Parathyroid adenoma (tissue), 2 donors: Measurements from ENCODE around the gene P2RX3.

Experiments used
- H2AFZ ChIP-seq: fragments of 300-600 bp; sonication (generic); one replicate; pipeline ENCODE4 v1.7.0; 2017; ENCODE audit warnings: antibody characterized with exemption, mild to moderate bottlenecking
- H3K27ac ChIP-seq: fragments of 300-600 bp; sonication (generic); one replicate; pipeline ENCODE4 v1.7.0; 2017
- H3K27me3 ChIP-seq: fragments of 300-600 bp; sonication (generic); one replicate; pipeline ENCODE4 v1.7.0; 2017; ENCODE audit warnings: low read length; ENCODE audit not compliant: control insufficient read depth, insufficient read depth
- H3K36me3 ChIP-seq: fragments of 300-600 bp; sonication (generic); one replicate; pipeline ENCODE4 v1.7.0; 2017; ENCODE audit warnings: low read length; ENCODE audit not compliant: control insufficient read depth, insufficient read depth
- H3K4me1 ChIP-seq: fragments of 300-600 bp; sonication (generic); one replicate; pipeline ENCODE4 v1.7.0; 2017; ENCODE audit warnings: control low read depth
- H3K4me2 ChIP-seq: fragments of 300-600 bp; sonication (generic); one replicate; pipeline ENCODE4 v1.7.0; 2017; ENCODE audit warnings: low read length
- H3K4me3 ChIP-seq: fragments of 300-600 bp; sonication (generic); one replicate; pipeline ENCODE4 v1.7.0; 2017; ENCODE audit warnings: low read depth, low read length
- H3K79me2 ChIP-seq: fragments of 300-600 bp; sonication (generic); one replicate; pipeline ENCODE4 v1.7.0; 2017; ENCODE audit warnings: control low read depth
- H3K9ac ChIP-seq: fragments of 300-600 bp; sonication (generic); one replicate; pipeline ENCODE4 v1.7.0; 2017; ENCODE audit warnings: mild to moderate bottlenecking
- H3K9me3 ChIP-seq: fragments of 300-600 bp; sonication (generic); one replicate; pipeline ENCODE4 v1.7.0; 2017; ENCODE audit warnings: low read length; ENCODE audit not compliant: control insufficient read depth
- TF ChIP-seq, protein P1 (sequence below): fragments of 300-600 bp; sonication (generic); IDR thresholded peaks from one replicate; pipeline ENCODE4 v1.7.0; 2017; ENCODE audit warnings: antibody characterized with exemption, mild to moderate bottlenecking
- donor health status: primary hyperparathyroidism.

P2RX3 gene

DNA sequence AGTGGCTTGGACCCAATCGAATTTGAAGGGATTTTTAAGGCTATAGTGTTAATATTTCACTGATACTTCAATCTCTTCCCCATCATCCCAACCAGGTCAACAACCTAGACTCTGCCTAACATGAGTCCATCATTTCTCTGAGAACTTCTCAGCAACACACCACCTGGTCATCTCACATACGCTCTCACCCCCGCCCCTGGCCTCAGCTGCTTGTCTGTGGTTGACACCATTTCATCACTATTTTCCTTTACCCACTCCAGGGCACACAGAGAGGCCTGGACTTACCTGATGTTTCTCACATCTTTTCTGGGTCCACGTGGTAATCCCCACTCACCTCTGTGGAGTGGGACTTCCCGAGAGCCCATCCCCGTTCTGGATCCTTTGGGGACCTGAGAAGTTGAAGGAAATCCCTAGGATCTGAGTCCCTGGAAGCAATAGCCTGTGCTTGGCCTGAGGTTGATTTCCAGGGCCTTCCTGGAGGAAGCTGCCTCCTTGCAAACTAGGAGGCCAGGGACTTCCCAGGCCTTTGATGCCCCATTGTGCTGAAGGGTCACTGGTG is 3.2 kb downstream of the P2RX3 start:
- Histone ChIP-seq H3K4me1 (peaks cover 4% of the 10 kb centered on the region), H3K36me3 (no peaks in the 10 kb centered on the region), H3K9me3 (no peaks in the 10 kb centered on the region), H3K4me2 (no peak overlapping the region), H3K9ac (no peak overlapping the region), H3K79me2 (no peaks in the 10 kb centered on the region), H3K4me3 (no peak overlapping the region), H3K27me3 (no peaks in the 10 kb centered on the region), H3K27ac (no peak overlapping the region), H2AFZ (no peak overlapping the region)
- TF ChIP-seq, protein P1, sequence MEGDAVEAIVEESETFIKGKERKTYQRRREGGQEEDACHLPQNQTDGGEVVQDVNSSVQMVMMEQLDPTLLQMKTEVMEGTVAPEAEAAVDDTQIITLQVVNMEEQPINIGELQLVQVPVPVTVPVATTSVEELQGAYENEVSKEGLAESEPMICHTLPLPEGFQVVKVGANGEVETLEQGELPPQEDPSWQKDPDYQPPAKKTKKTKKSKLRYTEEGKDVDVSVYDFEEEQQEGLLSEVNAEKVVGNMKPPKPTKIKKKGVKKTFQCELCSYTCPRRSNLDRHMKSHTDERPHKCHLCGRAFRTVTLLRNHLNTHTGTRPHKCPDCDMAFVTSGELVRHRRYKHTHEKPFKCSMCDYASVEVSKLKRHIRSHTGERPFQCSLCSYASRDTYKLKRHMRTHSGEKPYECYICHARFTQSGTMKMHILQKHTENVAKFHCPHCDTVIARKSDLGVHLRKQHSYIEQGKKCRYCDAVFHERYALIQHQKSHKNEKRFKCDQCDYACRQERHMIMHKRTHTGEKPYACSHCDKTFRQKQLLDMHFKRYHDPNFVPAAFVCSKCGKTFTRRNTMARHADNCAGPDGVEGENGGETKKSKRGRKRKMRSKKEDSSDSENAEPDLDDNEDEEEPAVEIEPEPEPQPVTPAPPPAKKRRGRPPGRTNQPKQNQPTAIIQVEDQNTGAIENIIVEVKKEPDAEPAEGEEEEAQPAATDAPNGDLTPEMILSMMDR = no peak

DNA sequence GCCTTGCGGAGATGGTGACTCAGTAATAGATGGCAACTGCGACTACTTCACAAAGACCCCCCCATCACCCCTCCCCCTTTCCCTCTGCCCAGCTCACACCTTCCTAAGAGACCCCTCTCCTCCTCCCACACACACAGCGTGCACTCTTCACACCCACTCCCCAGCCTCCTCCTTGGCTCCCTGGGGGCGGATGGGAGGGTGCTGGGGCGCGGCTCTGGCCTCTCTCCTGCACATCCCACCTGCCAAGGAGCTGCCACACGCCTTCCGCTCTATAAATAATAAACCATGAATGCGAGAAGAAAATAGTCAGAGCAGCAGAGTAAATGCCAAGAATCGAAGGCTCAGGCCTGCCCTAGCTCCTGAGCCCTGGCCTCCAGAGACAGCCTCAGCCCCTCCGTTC is 4.5 kb downstream of the P2RX3 start:
- no peak overlapping the region for H2AFZ ChIP-seq
- no peak overlapping the region for H3K4me2 ChIP-seq
- H3K9ac ChIP-seq = no peak overlapping the region
- no peaks in the 10 kb centered on the region for H3K27me3 ChIP-seq
- no peaks in the 10 kb centered on the region for H3K79me2 ChIP-seq
- no peak overlapping the region for H3K27ac ChIP-seq
- H3K4me3 ChIP-seq = no peak overlapping the region
- H3K4me1 ChIP-seq = peaks cover 4% of the 10 kb centered on the region
- no peaks in the 10 kb centered on the region for H3K9me3 ChIP-seq
- TF ChIP-seq, protein P1 = no peak
- no peaks in the 10 kb centered on the region for H3K36me3 ChIP-seq

DNA sequence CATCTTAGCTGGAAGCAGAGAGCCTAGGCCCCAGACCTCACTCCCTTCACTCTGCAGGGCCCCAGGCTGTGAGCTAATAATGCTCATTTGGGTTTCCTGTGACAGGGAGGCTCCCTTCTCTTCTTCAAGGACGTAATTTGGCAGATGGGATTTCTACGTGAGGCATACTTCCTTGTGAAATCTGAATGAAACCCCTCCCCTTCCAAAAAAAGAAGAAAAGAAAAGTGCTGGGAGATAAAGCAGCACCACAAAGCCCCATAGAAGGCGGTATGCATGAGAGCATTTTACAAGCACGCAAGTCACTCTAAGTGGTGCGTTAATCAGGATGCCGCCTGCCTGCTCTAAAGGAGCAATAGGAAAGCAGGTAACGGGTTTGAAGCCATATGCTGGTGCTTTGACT is 5.7 kb downstream of the P2RX3 start:
- peaks cover 4% of the 10 kb centered on the region for H3K4me1 ChIP-seq

DNA sequence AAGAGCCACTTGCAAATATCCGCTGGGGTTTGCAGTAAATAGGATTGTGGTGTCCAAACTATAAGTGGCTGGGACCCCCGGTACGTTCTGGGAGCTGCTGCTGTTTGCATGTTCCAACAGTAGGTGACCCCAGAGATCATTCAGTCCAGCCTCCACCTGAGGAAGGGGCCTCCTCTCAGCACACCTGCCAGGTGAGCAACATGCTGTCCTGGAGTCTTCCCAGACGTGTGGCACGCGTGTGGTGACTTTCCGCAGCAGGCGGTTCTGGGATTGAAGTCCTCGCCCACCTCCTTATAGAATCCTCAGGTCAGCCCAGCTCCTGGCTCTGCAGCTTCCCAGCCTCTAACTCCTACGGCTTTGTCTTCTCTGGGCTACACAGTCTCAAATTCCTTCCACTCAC is 6.7 kb downstream of the P2RX3 start:
- no peaks in the 10 kb centered on the region for H3K27me3 ChIP-seq
- H3K9ac ChIP-seq = no peak overlapping the region
- no peak overlapping the region for H3K4me2 ChIP-seq
- H3K79me2 ChIP-seq = no peaks in the 10 kb centered on the region
- no peaks in the 10 kb centered on the region for H3K9me3 ChIP-seq
- no peak overlapping the region for H3K4me3 ChIP-seq
- H3K4me1 ChIP-seq = peaks cover 4% of the 10 kb centered on the region
- H2AFZ ChIP-seq = no peak overlapping the region
- TF ChIP-seq, protein P1 = no peak
- H3K27ac ChIP-seq = no peak overlapping the region
- H3K36me3 ChIP-seq = no peaks in the 10 kb centered on the region

More for the DNA sequence above, 5.7 kb downstream of the P2RX3 start:
- Histone ChIP-seq H3K9me3 (no peaks in the 10 kb centered on the region), H3K4me3 (no peak overlapping the region), H3K79me2 (no peaks in the 10 kb centered on the region), H3K4me2 (no peak overlapping the region), H3K9ac (no peak overlapping the region), H2AFZ (no peak overlapping the region), H3K36me3 (no peaks in the 10 kb centered on the region), H3K27me3 (no peaks in the 10 kb centered on the region), H3K27ac (no peak overlapping the region)
- TF ChIP-seq, protein P1 = no peak

DNA sequence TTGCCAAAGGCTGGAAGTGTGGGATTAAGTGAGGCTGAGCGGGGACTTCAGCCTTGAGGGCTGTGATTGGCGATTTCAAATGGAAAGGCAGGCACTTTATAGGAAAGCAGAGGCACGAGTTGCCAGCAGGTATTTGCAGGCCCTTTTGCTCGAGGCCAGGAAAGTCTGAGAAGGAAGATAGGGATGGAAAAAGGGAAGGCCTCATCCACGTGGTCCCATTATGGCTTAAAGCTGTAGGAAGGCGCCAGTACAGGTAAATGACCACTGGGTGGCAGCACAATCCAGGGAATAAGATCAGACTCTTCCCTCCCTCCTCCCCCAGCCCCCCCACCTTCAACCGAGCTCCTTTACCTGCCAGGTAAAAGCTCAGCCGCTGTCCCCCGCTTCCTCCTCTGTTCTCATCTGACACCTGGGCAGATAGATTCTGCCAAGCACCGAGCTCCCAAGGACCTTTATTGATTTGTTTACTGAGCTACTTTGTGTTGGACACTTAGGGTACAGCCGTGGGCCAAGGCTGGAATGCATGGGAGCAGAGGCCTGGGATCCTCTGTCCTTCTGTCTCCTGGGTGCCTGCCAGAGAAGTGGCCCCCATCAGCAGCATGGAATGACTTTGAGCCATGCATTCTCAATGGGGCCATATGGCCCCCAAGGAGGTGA is 7.5 kb downstream of the P2RX3 start:
- no peaks in the 10 kb centered on the region for H3K36me3 ChIP-seq
- no peak overlapping the region for H2AFZ ChIP-seq
- no peak overlapping the region for H3K4me3 ChIP-seq
- H3K79me2 ChIP-seq = no peaks in the 10 kb centered on the region
- H3K27ac ChIP-seq = no peak overlapping the region
- no peaks in the 10 kb centered on the region for H3K4me1 ChIP-seq
- H3K9ac ChIP-seq = no peak overlapping the region
- no peak overlapping the region for H3K4me2 ChIP-seq
- TF ChIP-seq, protein P1 = peak; percentile 60
- no peaks in the 10 kb centered on the region for H3K27me3 ChIP-seq
- H3K9me3 ChIP-seq = no peaks in the 10 kb centered on the region
